Measurements from ENCODE around the gene CATSPER1. TPM values are rescaled to one million over a fixed set of nuclear protein-coding genes. Genes with fewer than 3 reads are reported as not detected.

CATSPER1 gene
- total RNA-seq, 2 donors from 2014 or later: not detected

DNA sequence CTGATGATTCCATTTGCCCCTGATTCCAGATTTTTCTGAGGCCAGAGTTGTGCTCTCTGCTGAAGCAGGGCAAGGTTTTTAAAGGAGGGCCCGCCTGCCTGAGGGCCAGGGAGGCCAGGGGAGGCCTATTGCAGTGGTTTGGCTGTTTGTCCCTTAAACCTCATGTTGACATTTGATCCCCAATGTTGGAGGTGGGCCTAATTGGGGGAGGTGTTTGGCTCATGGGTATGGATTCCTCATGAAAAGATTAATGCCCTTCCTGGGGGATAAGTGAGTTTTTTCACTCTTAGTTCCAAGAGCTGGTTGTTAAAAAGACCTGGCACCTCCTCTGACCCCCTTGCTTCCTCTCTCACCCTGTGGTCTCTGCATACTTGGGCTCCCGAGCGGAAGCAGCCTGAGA is 13.5 kb upstream of the CATSPER1 start:
- Mint-ChIP-seq H3K36me3 (ENCODE audit: low read depth) (peaks cover 15% of the 10 kb centered on the region), H3K27me3 (ENCODE audit: insufficient read depth) (peaks cover 14% of the 10 kb centered on the region), H3K4me1 (peaks cover 3% of the 10 kb centered on the region), H3K27ac (no peak overlapping the region), H3K9me3 (peaks cover 18% of the 10 kb centered on the region), H3K4me3 (no peak overlapping the region)
- H3K9me3 ChIP-seq (ENCODE audit: control insufficient read depth, low read length): no peaks in the 10 kb centered on the region
- no peak for DNase-seq
- H3K4me1 ChIP-seq (ENCODE audit: control insufficient read depth, insufficient read depth, low read length): no peaks in the 10 kb centered on the region
- TF ChIP-seq, protein P1, sequence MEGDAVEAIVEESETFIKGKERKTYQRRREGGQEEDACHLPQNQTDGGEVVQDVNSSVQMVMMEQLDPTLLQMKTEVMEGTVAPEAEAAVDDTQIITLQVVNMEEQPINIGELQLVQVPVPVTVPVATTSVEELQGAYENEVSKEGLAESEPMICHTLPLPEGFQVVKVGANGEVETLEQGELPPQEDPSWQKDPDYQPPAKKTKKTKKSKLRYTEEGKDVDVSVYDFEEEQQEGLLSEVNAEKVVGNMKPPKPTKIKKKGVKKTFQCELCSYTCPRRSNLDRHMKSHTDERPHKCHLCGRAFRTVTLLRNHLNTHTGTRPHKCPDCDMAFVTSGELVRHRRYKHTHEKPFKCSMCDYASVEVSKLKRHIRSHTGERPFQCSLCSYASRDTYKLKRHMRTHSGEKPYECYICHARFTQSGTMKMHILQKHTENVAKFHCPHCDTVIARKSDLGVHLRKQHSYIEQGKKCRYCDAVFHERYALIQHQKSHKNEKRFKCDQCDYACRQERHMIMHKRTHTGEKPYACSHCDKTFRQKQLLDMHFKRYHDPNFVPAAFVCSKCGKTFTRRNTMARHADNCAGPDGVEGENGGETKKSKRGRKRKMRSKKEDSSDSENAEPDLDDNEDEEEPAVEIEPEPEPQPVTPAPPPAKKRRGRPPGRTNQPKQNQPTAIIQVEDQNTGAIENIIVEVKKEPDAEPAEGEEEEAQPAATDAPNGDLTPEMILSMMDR (conservative IDR thresholded peaks at IDR 0.05): no peak
- H3K27ac ChIP-seq (ENCODE audit: low read depth, low read length): no peak overlapping the region
- no peaks in the 10 kb centered on the region for H3K27me3 ChIP-seq (ENCODE audit: control insufficient read depth, insufficient read depth, low read length, poor library complexity, severe bottlenecking)
- no peak overlapping the region for H3K4me3 ChIP-seq (ENCODE audit: low read length)
- WGBS, 2 experiments (ENCODE audit: insufficient coverage in 1 of 2, insufficient read length in 1 of 2): 89 to 93% methylated on average over 3 of the region's 3 CpGs
- H3K36me3 ChIP-seq (ENCODE audit: control insufficient read depth, insufficient read depth, low read length): no peaks in the 10 kb centered on the region
- no peak overlapping the region for H3K9ac ChIP-seq (ENCODE audit: extremely low read depth, low read length, poor library complexity, severe bottlenecking)

DNA sequence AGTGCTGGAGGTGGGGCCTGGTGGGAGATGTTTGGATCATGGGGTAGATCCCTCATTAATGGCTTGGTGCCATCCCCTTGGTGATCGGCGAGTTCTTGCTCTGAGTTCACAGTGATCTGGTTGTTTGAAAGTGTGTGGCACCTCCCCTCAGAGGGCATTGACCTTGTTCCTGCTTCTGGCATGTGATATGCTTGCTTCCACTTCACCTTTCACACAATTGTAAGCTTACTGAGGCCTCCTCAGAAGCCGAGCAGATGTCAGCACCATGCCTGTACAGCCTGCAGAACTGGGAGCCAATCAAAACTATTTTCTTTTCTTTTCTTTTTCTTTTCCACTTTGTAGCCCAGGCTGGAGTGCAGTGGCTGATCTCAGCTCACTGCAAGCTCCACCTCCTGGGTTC is 11.0 kb upstream of the CATSPER1 start:
- Histone ChIP-seq H3K9me3 (ENCODE audit: control insufficient read depth, low read length) (no peaks in the 10 kb centered on the region), H3K4me1 (ENCODE audit: control insufficient read depth, insufficient read depth, low read length) (no peaks in the 10 kb centered on the region), H3K4me3 (ENCODE audit: low read length) (no peak overlapping the region), H3K27ac (ENCODE audit: low read depth, low read length) (no peak overlapping the region), H3K9ac (ENCODE audit: extremely low read depth, low read length, poor library complexity, severe bottlenecking) (no peak overlapping the region), H3K36me3 (ENCODE audit: control insufficient read depth, insufficient read depth, low read length) (no peaks in the 10 kb centered on the region), H3K27me3 (ENCODE audit: control insufficient read depth, insufficient read depth, low read length, poor library complexity, severe bottlenecking) (no peaks in the 10 kb centered on the region)
- Mint-ChIP-seq H3K27ac (no peak overlapping the region), H3K9me3 (peaks cover 18% of the 10 kb centered on the region), H3K4me3 (no peak overlapping the region), H3K36me3 (ENCODE audit: low read depth) (peaks cover 5% of the 10 kb centered on the region), H3K27me3 (ENCODE audit: insufficient read depth) (peaks cover 17% of the 10 kb centered on the region), H3K4me1 (no peaks in the 10 kb centered on the region)
- WGBS, 2 experiments (ENCODE audit: insufficient coverage in 1 of 2, insufficient read length in 1 of 2): 86 to 90% methylated on average over 3 of the region's 3 CpGs
- DNase-seq: no peak
- TF ChIP-seq, protein P1 (conservative IDR thresholded peaks at IDR 0.05): no peak

DNA sequence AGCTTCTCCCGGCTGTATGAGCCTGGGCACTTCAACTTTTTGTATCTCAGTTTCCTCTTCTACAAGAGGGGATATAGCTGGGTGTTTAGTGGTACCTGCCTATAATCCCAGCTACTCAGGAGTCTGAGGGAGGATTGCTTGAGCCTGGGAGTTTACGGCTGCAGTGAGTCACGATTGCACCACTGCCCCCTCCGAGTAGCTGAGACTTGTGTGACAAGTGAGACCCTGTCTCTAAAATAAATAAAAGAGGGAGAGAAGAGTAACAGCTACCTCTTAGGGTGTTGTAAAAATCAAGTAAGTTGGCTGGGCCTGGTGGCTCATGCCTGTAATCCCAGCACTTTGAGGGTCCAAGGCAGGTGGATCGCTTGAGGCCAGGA is 10.0 kb upstream of the CATSPER1 start:
- no peak for DNase-seq

More for the DNA sequence above, 10.0 kb upstream of the CATSPER1 start:
- no peaks in the 10 kb centered on the region for H3K36me3 Mint-ChIP-seq (ENCODE audit: low read depth)
- no peak overlapping the region for H3K27ac ChIP-seq (ENCODE audit: low read depth, low read length)
- peaks cover 19% of the 10 kb centered on the region for H3K27me3 Mint-ChIP-seq (ENCODE audit: insufficient read depth)
- H3K4me3 ChIP-seq (ENCODE audit: low read length): no peak overlapping the region
- H3K4me3 Mint-ChIP-seq: no peak overlapping the region
- H3K9ac ChIP-seq (ENCODE audit: extremely low read depth, low read length, poor library complexity, severe bottlenecking): no peak overlapping the region
- no peaks in the 10 kb centered on the region for H3K9me3 ChIP-seq (ENCODE audit: control insufficient read depth, low read length)
- TF ChIP-seq, protein P1 (conservative IDR thresholded peaks at IDR 0.05): no peak
- H3K36me3 ChIP-seq (ENCODE audit: control insufficient read depth, insufficient read depth, low read length): no peaks in the 10 kb centered on the region
- H3K4me1 Mint-ChIP-seq: no peaks in the 10 kb centered on the region
- 87 to 92% methylated on average over 4 to 5 of the region's 5 CpGs for WGBS, 2 experiments (ENCODE audit: insufficient coverage in 1 of 2, insufficient read length in 1 of 2)
- H3K9me3 Mint-ChIP-seq: peaks cover 18% of the 10 kb centered on the region
- no peak overlapping the region for H3K27ac Mint-ChIP-seq
- no peaks in the 10 kb centered on the region for H3K4me1 ChIP-seq (ENCODE audit: control insufficient read depth, insufficient read depth, low read length)
- no peaks in the 10 kb centered on the region for H3K27me3 ChIP-seq (ENCODE audit: control insufficient read depth, insufficient read depth, low read length, poor library complexity, severe bottlenecking)
